DND-41 (cell line): ENCODE measurements around the gene ANKDD1A.

Experiments used
- EZH2 ChIP-seq: IDR thresholded peaks from 3 replicates; pipeline ENCODE4 v1.6.1; 2012; ENCODE audit warnings: borderline replicate concordance, low read depth, mild to moderate bottlenecking, moderate library complexity, low read length, inconsistent platforms; ENCODE audit not compliant: severe bottlenecking
- TF ChIP-seq, protein P1 (sequence below): IDR thresholded peaks from 2 replicates; pipeline ENCODE4 v1.5.1; 2012; ENCODE audit warnings: borderline replicate concordance, low read length, moderate library complexity, mild to moderate bottlenecking; ENCODE audit not compliant: poor library complexity, severe bottlenecking; ENCODE audit errors: extremely low read depth

DNA sequence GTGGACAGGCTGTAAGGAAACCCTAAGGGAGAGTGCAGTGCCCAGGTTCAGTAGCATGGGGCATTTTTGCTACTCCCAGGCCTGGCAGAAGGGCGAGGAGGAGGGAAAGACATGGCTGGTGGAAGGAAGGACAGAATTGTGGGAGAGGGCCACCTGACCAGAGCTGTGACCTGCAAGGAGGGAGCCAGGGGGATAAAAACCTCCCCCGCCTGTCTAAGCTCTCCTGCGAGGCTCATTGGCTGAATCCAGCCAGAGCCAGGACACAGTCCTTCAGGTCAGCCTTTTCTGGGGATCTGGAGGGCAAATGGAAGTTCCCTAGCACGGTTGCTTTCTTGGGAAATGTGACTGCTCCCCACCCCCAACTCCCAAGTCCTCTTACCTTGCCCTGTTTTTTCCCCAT is 13.3 kb upstream of the ANKDD1A start:
- no peak for TF ChIP-seq EZH2
- TF ChIP-seq, protein P1, sequence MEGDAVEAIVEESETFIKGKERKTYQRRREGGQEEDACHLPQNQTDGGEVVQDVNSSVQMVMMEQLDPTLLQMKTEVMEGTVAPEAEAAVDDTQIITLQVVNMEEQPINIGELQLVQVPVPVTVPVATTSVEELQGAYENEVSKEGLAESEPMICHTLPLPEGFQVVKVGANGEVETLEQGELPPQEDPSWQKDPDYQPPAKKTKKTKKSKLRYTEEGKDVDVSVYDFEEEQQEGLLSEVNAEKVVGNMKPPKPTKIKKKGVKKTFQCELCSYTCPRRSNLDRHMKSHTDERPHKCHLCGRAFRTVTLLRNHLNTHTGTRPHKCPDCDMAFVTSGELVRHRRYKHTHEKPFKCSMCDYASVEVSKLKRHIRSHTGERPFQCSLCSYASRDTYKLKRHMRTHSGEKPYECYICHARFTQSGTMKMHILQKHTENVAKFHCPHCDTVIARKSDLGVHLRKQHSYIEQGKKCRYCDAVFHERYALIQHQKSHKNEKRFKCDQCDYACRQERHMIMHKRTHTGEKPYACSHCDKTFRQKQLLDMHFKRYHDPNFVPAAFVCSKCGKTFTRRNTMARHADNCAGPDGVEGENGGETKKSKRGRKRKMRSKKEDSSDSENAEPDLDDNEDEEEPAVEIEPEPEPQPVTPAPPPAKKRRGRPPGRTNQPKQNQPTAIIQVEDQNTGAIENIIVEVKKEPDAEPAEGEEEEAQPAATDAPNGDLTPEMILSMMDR, result no peak
